ENCODE measurements around the gene HHIPL1.
A peak's percentile ranks its signal among the peaks of the same experiment; 100 is the strongest.
"Not testable (repeated sequence)": the region's sequence is repeated elsewhere in the genome, so short reads cannot be mapped to it uniquely, and the experiment has no call there.

Gene HHIPL1

DNA sequence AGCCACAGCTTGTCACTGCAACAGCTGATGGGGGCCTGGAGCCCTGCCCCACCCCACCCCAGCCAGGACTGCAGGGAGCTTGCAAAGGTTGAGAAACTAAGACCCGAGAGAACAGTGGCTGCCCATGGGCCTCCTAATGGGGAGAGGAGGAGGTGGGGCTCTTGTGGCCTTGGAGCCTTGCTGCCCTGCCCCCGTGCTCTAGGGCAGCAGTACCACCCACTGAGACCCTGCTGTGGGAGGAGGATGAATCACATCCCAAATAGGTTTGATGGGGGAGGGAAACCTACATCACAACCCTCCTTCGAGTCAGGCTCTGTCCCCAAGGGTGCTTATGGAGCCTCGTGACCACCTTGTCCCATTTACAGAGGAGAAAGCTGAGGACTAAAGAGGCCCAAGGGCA is 15.9 kb downstream of the HHIPL1 start:
- DNase-seq (ENCODE audit: low spot score): no peak

DNA sequence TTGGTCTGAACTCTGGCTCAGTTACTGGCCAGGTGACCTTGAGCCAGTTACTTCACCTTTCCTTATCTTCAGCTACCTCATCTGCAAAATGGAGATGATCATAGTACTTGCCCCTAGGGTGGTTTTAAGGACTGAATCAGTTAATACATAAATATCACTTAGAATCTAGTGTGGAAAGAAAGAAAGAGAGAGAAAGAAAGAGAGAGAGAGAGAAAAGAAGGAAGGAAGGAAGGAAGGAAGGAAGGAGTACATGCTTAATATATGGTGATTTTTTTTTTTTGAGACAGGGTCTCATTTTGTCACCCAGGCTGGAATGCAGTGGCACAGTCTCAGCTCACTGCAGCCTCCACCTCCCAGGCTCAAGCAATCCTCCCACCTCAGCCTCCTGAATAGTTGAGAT is 16.3 kb downstream of the HHIPL1 start:
- DNase-seq (ENCODE audit: low spot score): not testable (repeated sequence)

- no peak for DNase-seq (ENCODE audit: low spot score)
These were observed 17.9 kb downstream of the HHIPL1 start for GRCh38 chr14:99662846-99663245.

DNA sequence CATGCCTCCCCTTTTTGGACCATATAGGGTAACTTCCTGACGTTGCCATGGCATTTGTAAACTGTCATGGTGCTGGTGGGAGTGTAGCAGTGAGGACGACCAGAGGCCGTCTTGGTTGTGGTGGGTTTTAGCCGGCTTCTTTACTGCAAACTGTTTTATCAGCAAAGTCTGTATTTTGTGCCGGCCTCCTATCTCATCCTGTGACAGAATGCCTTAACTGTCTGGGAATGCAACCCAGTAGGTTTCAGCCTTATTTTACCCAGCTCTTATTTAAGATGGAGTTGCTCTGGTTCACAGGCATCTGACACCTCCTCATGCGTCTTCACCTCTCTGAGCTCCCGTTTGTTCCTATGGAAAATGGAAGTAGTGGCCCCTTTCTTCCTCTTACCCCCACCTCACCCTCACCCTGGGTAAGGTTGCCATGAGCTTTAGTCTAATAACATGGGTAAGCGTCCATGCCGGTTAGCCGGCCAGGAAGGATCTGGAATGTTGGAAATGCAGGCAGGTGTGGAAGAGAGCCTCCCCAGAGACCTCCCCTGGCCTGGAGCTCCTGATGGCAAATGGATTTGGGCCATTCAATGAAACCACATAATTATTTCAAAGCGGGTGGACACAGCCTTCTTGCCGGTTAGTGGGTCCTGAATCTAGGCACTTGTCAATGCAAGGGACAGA is 18.6 kb downstream of the HHIPL1 start:
- no peak for DNase-seq (ENCODE audit: low spot score)

DNA sequence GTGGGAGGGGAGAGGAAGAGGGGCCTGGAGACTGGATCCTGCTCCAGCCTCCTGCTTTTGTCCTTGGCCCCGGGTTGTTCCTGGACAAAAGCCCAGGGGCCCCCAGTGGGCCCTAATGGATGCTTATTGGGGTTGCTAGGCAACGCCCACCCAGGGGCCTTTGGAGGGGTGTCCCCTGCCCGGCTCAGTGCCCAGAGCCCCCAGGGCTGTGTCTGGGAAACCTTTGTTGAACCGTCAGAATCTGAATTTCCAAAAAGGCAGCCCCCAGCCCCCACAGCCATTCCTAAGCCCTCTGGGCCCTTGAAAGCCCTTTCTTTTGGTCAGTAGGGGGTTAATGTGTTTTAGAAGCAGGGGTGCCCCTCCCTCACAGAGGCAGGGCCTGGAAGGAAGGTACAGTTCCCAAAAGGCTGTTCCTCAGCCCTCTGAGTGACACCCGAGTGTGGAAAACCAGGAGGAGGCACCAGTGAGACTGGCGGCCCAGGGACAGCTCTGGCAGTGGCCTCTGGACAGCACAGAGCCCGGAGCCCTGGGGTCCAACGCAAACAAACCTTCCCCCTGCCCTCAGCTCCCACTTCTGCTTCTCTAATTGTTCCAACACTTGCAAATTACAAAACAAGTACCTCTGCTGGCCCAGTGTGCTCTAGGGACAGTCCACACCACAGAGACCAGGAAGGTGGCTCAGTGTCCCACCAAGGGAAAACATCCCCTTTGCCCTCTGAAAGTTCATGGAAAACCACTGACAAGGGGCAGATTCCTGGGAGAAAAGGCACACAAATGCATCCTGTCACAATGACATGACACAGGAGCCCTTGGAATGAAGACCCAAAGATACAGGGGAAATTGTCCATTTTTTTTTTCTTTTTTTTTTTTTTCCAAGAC is 19.4 kb downstream of the HHIPL1 start:
- DNase-seq (ENCODE audit: low spot score): no peak

GRCh38 chr14:99664937-99665273 is 20.0 kb downstream of the HHIPL1 start:
- no peak for DNase-seq (ENCODE audit: low spot score)

GRCh38 chr14:99666533-99666932 is 21.6 kb downstream of the HHIPL1 start:
- no peak for DNase-seq (ENCODE audit: low spot score)

DNA sequence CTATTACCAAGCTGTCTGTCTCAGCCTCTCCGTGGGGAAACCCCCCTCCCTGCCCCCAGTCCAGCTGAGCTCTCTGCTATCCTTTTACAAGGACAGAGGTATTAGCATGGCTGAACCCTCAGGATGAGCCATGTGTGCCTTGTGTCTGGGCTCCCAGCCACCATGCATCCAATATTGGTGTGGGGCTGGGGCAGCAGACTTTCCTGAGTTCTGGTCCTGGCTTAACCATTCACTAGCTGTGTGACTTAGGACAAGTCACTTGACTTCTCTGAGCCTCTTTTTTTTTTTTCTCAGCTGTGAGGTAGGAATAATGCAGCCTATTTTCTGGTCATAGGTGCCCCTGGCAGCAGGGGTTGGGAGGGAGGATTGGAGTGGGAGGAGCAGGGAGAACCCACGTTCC is 22.1 kb downstream of the HHIPL1 start:
- no peak for DNase-seq (ENCODE audit: low spot score)

GRCh38 chr14:99667821-99668220 is 22.9 kb downstream of the HHIPL1 start:
- DNase-seq (ENCODE audit: low spot score): no peak

DNA sequence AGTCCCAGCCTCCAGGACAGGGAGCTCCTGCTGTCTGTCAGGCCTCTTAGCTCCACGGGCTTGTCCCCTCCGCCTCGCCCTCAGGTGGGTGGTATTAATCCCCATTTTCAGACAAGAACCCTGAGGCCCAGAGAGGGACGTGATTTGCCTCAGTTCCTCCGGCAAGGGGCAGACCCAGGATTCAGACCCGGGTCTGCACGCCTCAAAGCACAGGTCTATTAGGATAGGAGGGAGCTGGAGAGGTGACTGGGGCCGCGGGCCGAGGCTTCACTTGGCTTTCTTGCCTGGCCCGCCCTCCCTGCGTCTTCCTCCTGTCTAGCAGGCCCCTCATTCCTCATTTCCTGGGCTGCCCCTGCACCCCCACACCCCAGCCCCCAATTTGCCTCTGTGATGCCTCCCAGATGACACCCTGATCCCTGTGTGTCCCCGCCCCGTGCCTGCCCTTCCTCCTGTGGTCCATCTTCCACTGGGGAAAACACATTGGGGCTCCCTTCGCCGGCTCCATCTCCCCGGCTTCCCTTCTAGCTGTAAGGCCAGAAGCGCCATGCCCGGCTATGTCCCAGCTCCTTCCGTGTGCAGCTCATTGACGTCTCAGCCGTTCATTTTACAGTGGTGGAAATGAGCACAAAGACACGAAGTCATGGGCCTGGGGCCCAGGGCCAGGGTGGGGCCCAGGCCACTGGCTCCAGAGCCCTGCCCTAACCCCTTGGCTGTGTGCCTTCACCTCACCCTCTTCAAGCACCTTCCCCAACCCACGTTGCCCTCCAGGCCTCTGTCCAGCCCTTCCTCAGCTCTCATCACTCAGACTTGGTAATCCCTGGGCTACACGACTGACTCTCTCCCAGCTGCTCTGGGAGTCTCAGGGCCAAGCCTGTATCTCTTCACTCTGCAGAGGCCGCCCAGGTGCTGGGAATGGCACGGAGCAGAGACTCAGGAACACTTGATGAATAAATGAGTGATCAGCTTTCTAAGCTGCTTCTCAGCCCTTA is 23.7 kb downstream of the HHIPL1 start:
- no peak for DNase-seq (ENCODE audit: low spot score)

GRCh38 chr14:99670361-99671234 is 25.7 kb downstream of the HHIPL1 start:
- DNase-seq (ENCODE audit: low spot score): no peak

DNA sequence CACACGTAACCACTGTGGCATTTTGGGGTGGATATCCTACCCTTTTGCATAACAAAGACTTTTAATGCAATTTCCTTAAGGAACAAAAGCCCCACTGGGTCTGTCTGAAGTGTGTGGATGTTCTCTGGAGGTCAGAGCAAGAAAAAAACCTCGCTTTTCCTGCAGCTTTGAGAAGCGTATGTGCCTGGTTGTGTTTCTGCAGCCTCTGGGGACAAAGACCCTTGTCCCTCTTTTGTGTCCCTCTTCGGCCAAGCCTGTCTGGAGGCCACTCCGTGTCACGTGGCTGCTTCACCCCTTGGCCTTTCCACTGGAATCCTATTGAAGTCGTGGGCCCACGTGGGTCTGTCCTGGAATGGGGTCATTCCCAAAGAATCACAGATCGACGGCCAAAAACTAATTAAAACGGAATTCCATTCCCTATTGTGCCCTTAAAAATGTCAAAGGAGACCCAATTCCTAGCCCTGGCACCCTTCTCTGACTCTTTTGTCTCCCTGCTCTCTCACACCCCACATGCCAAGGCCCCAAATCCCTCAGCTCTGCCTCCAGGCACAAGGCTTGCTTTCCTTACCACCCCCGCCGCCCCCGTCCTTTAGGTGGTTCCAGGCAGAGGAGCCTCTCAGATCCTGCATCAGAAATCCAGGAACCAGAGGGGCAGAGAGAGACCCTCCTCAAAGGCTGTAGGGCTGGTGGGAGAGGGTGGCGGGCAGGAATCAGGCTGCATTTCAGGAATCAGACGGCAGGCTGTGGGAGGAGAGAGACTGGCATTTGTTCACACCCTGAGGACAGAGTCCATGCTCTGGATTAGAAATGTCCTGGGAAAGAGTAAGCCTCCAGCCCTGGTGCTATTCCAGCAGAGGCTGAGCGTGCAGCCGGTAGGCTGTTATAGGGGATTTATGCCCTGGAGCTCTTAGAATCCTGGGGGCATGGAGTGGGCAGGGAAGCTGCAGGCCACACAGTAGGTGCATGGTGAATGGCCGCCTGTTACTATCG is 26.6 kb downstream of the HHIPL1 start:
- peak; percentile 64 for DNase-seq (ENCODE audit: low spot score)

GRCh38 chr14:99672506-99673304 is 27.8 kb downstream of the HHIPL1 start:
- DNase-seq (ENCODE audit: low spot score): no peak

DNA sequence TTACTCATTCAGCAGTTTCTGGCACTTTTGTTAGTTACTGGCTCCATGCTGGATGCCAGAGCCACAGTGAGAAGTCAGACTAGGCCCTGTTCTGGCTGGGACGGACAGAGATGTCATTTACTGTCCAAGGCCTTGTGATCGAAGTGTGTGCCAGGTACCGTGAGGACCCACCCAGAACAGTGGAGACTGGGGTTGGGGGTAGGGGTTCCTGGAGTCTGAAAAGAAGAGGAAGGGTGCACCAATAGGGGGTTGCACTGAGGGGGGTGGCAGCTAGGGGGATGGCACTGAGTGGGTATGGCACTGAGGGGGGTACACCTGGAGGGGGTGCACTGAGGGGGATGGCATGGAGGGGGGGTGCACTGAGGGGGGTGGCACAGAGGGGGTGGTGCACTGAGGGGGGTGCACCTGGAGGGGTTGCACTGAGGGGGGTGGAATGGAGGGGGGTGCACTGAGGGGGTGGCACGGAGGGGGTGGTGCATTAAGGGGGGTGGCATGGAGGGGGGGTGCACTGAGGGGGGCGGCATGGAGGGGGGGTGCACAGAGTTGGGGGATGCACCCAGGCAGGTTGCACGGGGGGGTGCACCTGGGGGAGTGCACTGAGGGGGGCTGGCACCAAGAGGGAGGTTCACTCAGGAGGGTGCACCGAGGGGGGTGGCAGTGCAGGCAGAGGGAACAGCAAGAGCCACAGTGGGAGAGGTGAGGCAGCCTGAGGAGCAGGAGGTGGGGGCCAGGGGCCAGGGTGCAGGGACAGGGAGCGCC is 28.6 kb downstream of the HHIPL1 start:
- no peak for DNase-seq (ENCODE audit: low spot score)

- no peak for DNase-seq (ENCODE audit: low spot score)
These were observed 29.2 kb downstream of the HHIPL1 start for GRCh38 chr14:99674064-99674650.

DNA sequence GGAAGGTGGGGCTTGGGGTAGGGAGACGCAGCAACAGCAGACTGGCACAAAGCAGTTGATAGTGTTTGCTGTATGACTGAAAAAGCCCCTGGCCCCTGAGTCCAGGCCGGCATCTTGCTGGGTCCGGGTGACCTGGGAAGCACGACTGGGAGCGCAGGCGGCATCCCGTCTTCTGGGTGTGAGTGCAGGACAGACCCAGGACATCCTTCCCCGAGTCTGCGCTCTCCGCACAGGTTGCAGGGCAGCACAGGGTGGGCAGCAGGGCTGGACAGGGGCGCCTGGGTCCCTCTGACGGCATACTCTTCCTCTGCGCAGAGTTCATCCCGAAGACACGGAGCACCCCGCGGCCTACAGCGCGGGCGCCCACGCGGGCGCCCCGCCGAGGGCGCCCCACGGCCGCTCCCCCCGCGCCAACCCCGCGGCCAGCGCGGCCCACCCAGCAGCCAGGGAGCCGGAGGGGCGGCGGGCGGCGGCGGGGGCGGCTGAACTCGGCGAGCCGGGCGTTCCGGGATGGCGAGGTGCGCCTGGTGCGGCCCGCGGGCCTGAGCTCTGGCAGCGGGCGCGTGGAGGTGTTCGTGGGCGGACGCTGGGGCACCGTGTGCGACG is 29.9 kb downstream of the HHIPL1 start:
- no peak for DNase-seq (ENCODE audit: low spot score)

DNA sequence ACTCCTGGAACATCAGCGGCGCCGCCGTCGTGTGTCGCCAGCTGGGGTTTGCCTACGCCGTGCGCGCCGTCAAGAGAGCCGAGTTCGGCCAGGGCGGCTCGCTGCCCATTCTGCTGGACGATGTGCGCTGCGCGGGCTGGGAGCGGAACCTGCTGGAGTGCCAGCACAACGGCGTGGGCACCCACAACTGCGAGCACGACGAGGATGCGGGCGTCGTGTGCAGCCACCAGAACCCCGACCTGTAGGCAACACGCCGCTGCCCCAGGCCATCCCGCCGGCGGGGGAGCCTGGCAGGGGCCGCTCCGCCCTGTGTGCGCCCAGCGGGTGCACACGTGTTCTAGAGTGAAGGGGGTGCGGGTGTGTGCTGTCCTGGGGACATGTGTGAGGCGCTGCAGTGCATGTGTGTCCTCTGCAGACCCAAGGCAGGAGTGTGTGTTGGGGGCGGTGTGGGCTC is 30.5 kb downstream of the HHIPL1 start:
- no peak for DNase-seq (ENCODE audit: low spot score)

DNA sequence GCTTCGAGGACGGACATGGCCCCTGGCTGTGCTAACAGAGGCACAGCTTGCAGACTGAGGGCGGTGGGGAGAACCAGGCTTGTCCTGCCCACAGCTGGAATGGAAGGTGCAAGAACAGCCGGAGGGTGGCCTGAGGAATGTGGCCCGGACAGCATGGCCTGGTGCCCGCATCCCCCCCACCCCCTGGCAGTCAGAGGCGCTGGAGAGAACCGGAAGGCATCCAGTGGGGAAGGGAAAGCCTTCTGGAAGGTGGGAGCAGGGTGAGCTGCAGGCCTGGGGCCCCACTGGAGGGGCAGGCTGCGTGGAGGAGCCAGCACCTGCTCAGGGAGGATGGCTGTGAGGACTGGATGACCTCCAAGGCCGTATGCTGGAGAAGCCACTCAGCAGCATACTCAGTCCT is 31.0 kb downstream of the HHIPL1 start:
- no peak for DNase-seq (ENCODE audit: low spot score)
